MM.1S (cell line): ENCODE data around the gene HMGCS1.

Experiments used
- EZH2 ChIP-seq: fragments of 300-600 bp; sonication (generic); optimal IDR thresholded peaks from 2 replicates; pipeline ENCODE3; 2017; ENCODE audit warnings: low read depth, mild to moderate bottlenecking, antibody characterized with exemption, low read length, mixed read lengths
- EZH2phosphoT487 ChIP-seq: fragments of 300-600 bp; sonication (generic); IDR thresholded peaks from 2 replicates; pipeline ENCODE4 v1.6.1; 2018; ENCODE audit warnings: antibody characterized with exemption, low read length
- TF ChIP-seq, protein P1 (sequence below): fragments of 300-600 bp; sonication (generic); IDR thresholded peaks from 2 replicates; pipeline ENCODE4 v1.5.1; 2016; ENCODE audit warnings: antibody characterized with exemption, low read length, mixed read lengths

- TF ChIP-seq, protein P1, sequence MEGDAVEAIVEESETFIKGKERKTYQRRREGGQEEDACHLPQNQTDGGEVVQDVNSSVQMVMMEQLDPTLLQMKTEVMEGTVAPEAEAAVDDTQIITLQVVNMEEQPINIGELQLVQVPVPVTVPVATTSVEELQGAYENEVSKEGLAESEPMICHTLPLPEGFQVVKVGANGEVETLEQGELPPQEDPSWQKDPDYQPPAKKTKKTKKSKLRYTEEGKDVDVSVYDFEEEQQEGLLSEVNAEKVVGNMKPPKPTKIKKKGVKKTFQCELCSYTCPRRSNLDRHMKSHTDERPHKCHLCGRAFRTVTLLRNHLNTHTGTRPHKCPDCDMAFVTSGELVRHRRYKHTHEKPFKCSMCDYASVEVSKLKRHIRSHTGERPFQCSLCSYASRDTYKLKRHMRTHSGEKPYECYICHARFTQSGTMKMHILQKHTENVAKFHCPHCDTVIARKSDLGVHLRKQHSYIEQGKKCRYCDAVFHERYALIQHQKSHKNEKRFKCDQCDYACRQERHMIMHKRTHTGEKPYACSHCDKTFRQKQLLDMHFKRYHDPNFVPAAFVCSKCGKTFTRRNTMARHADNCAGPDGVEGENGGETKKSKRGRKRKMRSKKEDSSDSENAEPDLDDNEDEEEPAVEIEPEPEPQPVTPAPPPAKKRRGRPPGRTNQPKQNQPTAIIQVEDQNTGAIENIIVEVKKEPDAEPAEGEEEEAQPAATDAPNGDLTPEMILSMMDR: no peak
- TF ChIP-seq EZH2 (no peak), EZH2phosphoT487 (no peak)
These were observed 24.9 kb downstream of the HMGCS1 start for GRCh38 chr5:43288269-43288831.
